Mesenchymal stem cell (in vitro differentiated cells and primary cell): ENCODE results near the gene DENND1B.
A peak's percentile ranks its signal among the peaks of the same experiment; 100 is the strongest.

Experiments used
- DNase-seq: peaks from one replicate; pipeline ENCODE4 v3.0.0-alpha.2; 2013
- H2AFZ ChIP-seq: one replicate; pipeline ENCODE4 v1.6.1; 2013; ENCODE audit warnings: low read depth, mild to moderate bottlenecking, control low read depth, inconsistent platforms, low read length, moderate library complexity
- H2AK5ac ChIP-seq: 2 replicates; pipeline ENCODE4 v1.6.1; 2013; ENCODE audit warnings: low read length, moderate library complexity, mild to moderate bottlenecking, inconsistent platforms; ENCODE audit not compliant: severe bottlenecking
- H2BK120ac ChIP-seq: one replicate; pipeline ENCODE4 v1.6.1; 2013; ENCODE audit warnings: low read depth, mild to moderate bottlenecking, inconsistent platforms, low read length, moderate library complexity
- H2BK12ac ChIP-seq, 2 experiments: one replicate each; pipeline ENCODE4 v1.6.1; 2013; ENCODE audit warnings: inconsistent platforms in 2 of 2, low read length in 2 of 2, mild to moderate bottlenecking in 2 of 2, moderate library complexity in 2 of 2, control low read depth in 1 of 2
- H2BK15ac ChIP-seq: one replicate; pipeline ENCODE4 v1.6.1; 2013; ENCODE audit warnings: mild to moderate bottlenecking, low read depth, inconsistent platforms; ENCODE audit not compliant: poor library complexity, severe bottlenecking
- H2BK5ac ChIP-seq: 2 replicates; pipeline ENCODE4 v1.6.1; 2013; ENCODE audit warnings: low read depth, mild to moderate bottlenecking, low read length, control low read depth, inconsistent platforms; ENCODE audit not compliant: poor library complexity, severe bottlenecking
- H3K14ac ChIP-seq, 2 experiments: one replicate each; pipeline ENCODE4 v1.6.1; 2013; ENCODE audit warnings: inconsistent platforms in 2 of 2, low read length in 2 of 2, control low read depth in 1 of 2, mild to moderate bottlenecking in 1 of 2, moderate library complexity in 1 of 2
- H3K18ac ChIP-seq, 2 experiments: one replicate each; pipeline ENCODE4 v1.6.1; 2013; ENCODE audit warnings: inconsistent platforms in 2 of 2, low read length in 2 of 2, control low read depth in 1 of 2, low read depth in 1 of 2, mild to moderate bottlenecking in 1 of 2
- H3K23ac ChIP-seq, 2 experiments: one replicate each; pipeline ENCODE4 v1.6.1; 2013; ENCODE audit warnings: inconsistent platforms in 2 of 2, low read length in 2 of 2, mild to moderate bottlenecking in 2 of 2, moderate library complexity in 2 of 2, control low read depth in 1 of 2
- H3K27ac ChIP-seq: 2 replicates; pipeline ENCODE4 v1.5.1; 2013; ENCODE audit warnings: mild to moderate bottlenecking, moderate library complexity, low read length, control low read depth, inconsistent platforms; ENCODE audit not compliant: poor library complexity, severe bottlenecking
- H3K27me3 ChIP-seq, 2 experiments: 2 replicates each; pipeline versions ENCODE4 v1.6.1 to v1.7.0; 2013; ENCODE audit warnings: low read length in 2 of 2, mild to moderate bottlenecking in 2 of 2, moderate library complexity in 2 of 2, control low read depth in 1 of 2, inconsistent platforms in 1 of 2; ENCODE audit not compliant: control insufficient read depth in 1 of 2, insufficient read depth in 1 of 2
- H3K36me3 ChIP-seq, 2 experiments: 2 replicates each; pipeline versions ENCODE4 v1.6.1 to v1.7.0; 2013; ENCODE audit warnings: low read length in 2 of 2, control low read depth in 1 of 2, inconsistent platforms in 1 of 2, low read depth in 1 of 2, mild to moderate bottlenecking in 1 of 2; ENCODE audit not compliant: insufficient read depth in 2 of 2, control insufficient read depth in 1 of 2
- H3K4ac ChIP-seq, 2 experiments: one replicate each; pipeline ENCODE4 v1.6.1; 2013; ENCODE audit warnings: inconsistent platforms in 2 of 2, low read length in 2 of 2, mild to moderate bottlenecking in 2 of 2, moderate library complexity in 2 of 2, control low read depth in 1 of 2, low read depth in 1 of 2
- H3K4me1 ChIP-seq: 2 replicates; pipeline ENCODE4 v1.6.1; 2013; ENCODE audit warnings: low read depth, low read length, control low read depth; ENCODE audit not compliant: control insufficient read depth, insufficient read depth
- H3K4me2 ChIP-seq: 2 replicates; pipeline ENCODE4 v1.6.1; 2013; ENCODE audit warnings: low read length, mild to moderate bottlenecking, inconsistent platforms; ENCODE audit not compliant: poor library complexity, severe bottlenecking
- H3K4me3 ChIP-seq, 2 experiments: 2 replicates each; pipeline versions ENCODE4 v1.5.1 to v1.7.0; 2013; ENCODE audit warnings: low read length in 2 of 2, mild to moderate bottlenecking in 2 of 2, control low read depth in 1 of 2, low read depth in 1 of 2; ENCODE audit not compliant: insufficient read depth in 1 of 2
- H3K79me1 ChIP-seq: replicated peaks from 2 replicates; pipeline ENCODE4 v1.6.1; 2013; ENCODE audit warnings: mild to moderate bottlenecking, control low read depth, low read length, inconsistent platforms; ENCODE audit not compliant: poor library complexity, severe bottlenecking
- H3K9ac ChIP-seq: 2 replicates; pipeline ENCODE4 v1.7.0; 2013; ENCODE audit warnings: mild to moderate bottlenecking, low read length, moderate library complexity
- H3K9me3 ChIP-seq: 2 replicates; pipeline ENCODE4 v1.7.0; 2013; ENCODE audit warnings: mild to moderate bottlenecking, low read length; ENCODE audit not compliant: control insufficient read depth
- H4K8ac ChIP-seq: one replicate; pipeline ENCODE4 v1.6.1; 2013; ENCODE audit warnings: inconsistent platforms, mild to moderate bottlenecking, low read length, moderate library complexity
- H4K91ac ChIP-seq: one replicate; pipeline ENCODE4 v1.6.1; 2013; ENCODE audit warnings: mild to moderate bottlenecking, low read length, inconsistent platforms
- WGBS: methylation state at CpG from one replicate; pipeline ENCODE4 v1.1.7; 2013; ENCODE audit warnings: mixed read lengths; 5-methylcytosine and 5-hydroxymethylcytosine counted together

DENND1B gene

GRCh38 chr1:197466813-197467212 is 308.5 kb downstream of the DENND1B start:
- H3K9me3 ChIP-seq: no peaks in the 10 kb centered on the region
- no peak overlapping the region for H3K14ac ChIP-seq
- no peak overlapping the region for H3K27ac ChIP-seq
- no peak overlapping the region for H3K18ac ChIP-seq
- H2BK120ac ChIP-seq: no peak overlapping the region
- H2BK12ac ChIP-seq: no peak overlapping the region
- H4K8ac ChIP-seq: no peak overlapping the region
- DNase-seq: no peak
- no peak overlapping the region for H3K4ac ChIP-seq
- no peak overlapping the region for H2BK15ac ChIP-seq
- H3K9ac ChIP-seq: no peak overlapping the region
- no peaks in the 10 kb centered on the region for H3K27me3 ChIP-seq
- no peak overlapping the region for H2AK5ac ChIP-seq
- H3K4me2 ChIP-seq: no peak overlapping the region
- H3K4me3 ChIP-seq: no peak overlapping the region
- no peak overlapping the region for H2AFZ ChIP-seq
- H3K36me3 ChIP-seq: no peaks in the 10 kb centered on the region
- no peak overlapping the region for H2BK5ac ChIP-seq
- H3K79me1 ChIP-seq: no peaks in the 10 kb centered on the region
- 65% methylated on average over 3 of the region's 3 CpGs for WGBS
- no peak overlapping the region for H3K23ac ChIP-seq
- no peak overlapping the region for H4K91ac ChIP-seq
- H3K4me1 ChIP-seq: no peaks in the 10 kb centered on the region

GRCh38 chr1:197465528-197466327 is 309.6 kb downstream of the DENND1B start:
- Histone ChIP-seq H2BK15ac (no peak overlapping the region), H3K27ac (no peak overlapping the region), H2BK120ac (no peak overlapping the region), H3K18ac (peak overlapping the region in 1 of 2 experiments; percentile 37), H4K91ac (no peak overlapping the region), H3K79me1 (no peaks in the 10 kb centered on the region), H3K9ac (no peak overlapping the region), H2BK5ac (no peak overlapping the region), H2AK5ac (no peak overlapping the region), H3K4me1 (no peaks in the 10 kb centered on the region), H3K9me3 (no peaks in the 10 kb centered on the region), H3K36me3 (no peaks in the 10 kb centered on the region), H3K23ac (no peak overlapping the region), H3K4me3 (no peak overlapping the region), H4K8ac (peak overlapping the region; percentile 12), H3K4me2 (no peak overlapping the region), H2BK12ac (no peak overlapping the region), H2AFZ (no peak overlapping the region), H3K14ac (no peak overlapping the region), H3K4ac (no peak overlapping the region), H3K27me3 (no peaks in the 10 kb centered on the region)
- 96% methylated on average over 3 of the region's 3 CpGs for WGBS
- no peak for DNase-seq

GRCh38 chr1:197464044-197464443 is 311.2 kb downstream of the DENND1B start:
- Histone ChIP-seq H3K27me3 (no peaks in the 10 kb centered on the region), H3K9ac (peak overlapping the region; percentile 79), H2BK12ac (no peak overlapping the region), H3K4me3 (peak overlapping the region in 1 of 2 experiments; percentile 32), H3K4me1 (no peaks in the 10 kb centered on the region), H3K14ac (no peak overlapping the region), H2BK15ac (no peak overlapping the region), H3K4me2 (no peak overlapping the region), H2BK5ac (no peak overlapping the region), H3K79me1 (no peaks in the 10 kb centered on the region), H3K27ac (no peak overlapping the region), H2BK120ac (no peak overlapping the region), H3K9me3 (no peaks in the 10 kb centered on the region), H3K4ac (no peak overlapping the region), H3K18ac (no peak overlapping the region), H4K8ac (no peak overlapping the region), H2AFZ (no peak overlapping the region), H2AK5ac (no peak overlapping the region), H3K23ac (no peak overlapping the region), H4K91ac (no peak overlapping the region), H3K36me3 (no peaks in the 10 kb centered on the region)
- DNase-seq: peak; percentile 93
- WGBS: 31% methylated on average over 7 of the region's 7 CpGs

DNA sequence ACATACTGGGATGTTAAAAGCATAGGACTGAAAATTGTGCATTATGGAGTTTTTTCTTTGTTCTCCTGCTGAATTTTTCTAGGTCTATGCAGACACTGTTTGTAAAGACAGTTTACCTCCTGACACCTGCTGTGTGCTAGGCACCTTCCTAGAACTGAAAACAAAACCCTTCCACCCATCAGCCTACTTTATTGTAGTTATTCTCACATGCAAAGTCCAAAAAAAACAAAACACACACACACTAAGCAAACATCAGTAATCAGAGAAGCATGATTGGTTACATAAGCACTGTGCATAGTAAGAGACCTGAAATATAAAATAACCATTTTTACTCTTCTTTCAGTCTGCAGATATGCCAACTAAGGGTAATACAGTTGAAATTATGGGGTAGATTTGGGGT is 312.1 kb downstream of the DENND1B start:
- Histone ChIP-seq H3K14ac (no peak overlapping the region), H3K9ac (no peak overlapping the region), H3K9me3 (no peaks in the 10 kb centered on the region)

More for the DNA sequence above, 312.1 kb downstream of the DENND1B start:
- DNase-seq: no peak
- no peak overlapping the region for H3K4ac ChIP-seq
- no peak overlapping the region for H3K23ac ChIP-seq
- no peak overlapping the region for H4K8ac ChIP-seq
- H2BK15ac ChIP-seq: no peak overlapping the region
- no peak overlapping the region for H3K4me2 ChIP-seq
- H3K18ac ChIP-seq: no peak overlapping the region
- no peak overlapping the region for H3K4me3 ChIP-seq
- H2AK5ac ChIP-seq: no peak overlapping the region
- H3K27me3 ChIP-seq: no peaks in the 10 kb centered on the region
- no peak overlapping the region for H4K91ac ChIP-seq
- no peaks in the 10 kb centered on the region for H3K36me3 ChIP-seq
- H3K4me1 ChIP-seq: no peaks in the 10 kb centered on the region
- no peak overlapping the region for H2AFZ ChIP-seq
- H2BK120ac ChIP-seq: no peak overlapping the region
- H3K27ac ChIP-seq: no peak overlapping the region
- H2BK12ac ChIP-seq: no peak overlapping the region
- no peak overlapping the region for H2BK5ac ChIP-seq
- no peaks in the 10 kb centered on the region for H3K79me1 ChIP-seq
